ENCODE results near the gene OR6T1.

OR6T1 gene

GRCh38 chr11:123943738-123944137 lies at the start of gene OR6T1:
Gene OR6T1, minus strand, starts transcription at chr11:123943838. Its CDS starts 0 bp downstream, at chr11:123943838.
- DNase-seq: no peak

- no peak for DNase-seq
Measured at GRCh38 chr11:123979311-123979710, 35.7 kb upstream of the OR6T1 start.

GRCh38 chr11:123977731-123978347 lies 34.2 kb upstream of the OR6T1 start, which contains the start of gene OR10S1:
Gene OR10S1, minus strand, starts transcription at chr11:123977781. Its CDS starts 117 bp downstream, at chr11:123977664.
- DNase-seq: no peak

- no peak for DNase-seq
Measured at GRCh38 chr11:123976770-123977560, 33.3 kb upstream of the OR6T1 start.

GRCh38 chr11:123973816-123974215 lies 30.2 kb upstream of the OR6T1 start:
- DNase-seq: peak; percentile 54

GRCh38 chr11:123956752-123957151 lies 13.1 kb upstream of the OR6T1 start:
- no peak for DNase-seq

GRCh38 chr11:123945132-123945531 lies 1.5 kb upstream of the OR6T1 start:
- no peak for DNase-seq

GRCh38 chr11:123942413-123942812 lies 1.2 kb downstream of the OR6T1 start:
- no peak for DNase-seq

- no peak for DNase-seq
Measured at GRCh38 chr11:123939317-123939716, 4.3 kb downstream of the OR6T1 start, which contains the start of gene OR4D5. Gene OR4D5, plus strand, starts transcription at chr11:123939617. Its CDS starts 0 bp downstream, at chr11:123939617.

- DNase-seq: no peak
Measured at GRCh38 chr11:123924027-123924426, 19.6 kb downstream of the OR6T1 start.

- DNase-seq: no peak
Measured at GRCh38 chr11:123920943-123921342, 22.7 kb downstream of the OR6T1 start.

GRCh38 chr11:123905826-123906225 lies 37.8 kb downstream of the OR6T1 start:
- DNase-seq: no peak

- no peak for DNase-seq
Measured at GRCh38 chr11:123904932-123905331, 38.7 kb downstream of the OR6T1 start.

GRCh38 chr11:123903932-123904331 lies 39.7 kb downstream of the OR6T1 start:
- no peak for DNase-seq

GRCh38 chr11:123901867-123902266 lies 41.8 kb downstream of the OR6T1 start, which contains the start of gene OR8D4:
Gene OR8D4, plus strand, starts transcription at chr11:123902167. Its CDS starts 4,265 bp downstream, at chr11:123906432.
- no peak for DNase-seq

GRCh38 chr11:123899792-123900191 lies 43.8 kb downstream of the OR6T1 start:
- no peak for DNase-seq
